IMR-90 (cell line): Measurements from ENCODE around the gene FAM204A. TPM values are rescaled to one million over a fixed set of nuclear protein-coding genes. Genes with fewer than 3 reads are reported as not detected.

ENCODE experiments used
- ATAC-seq: fragments of 200-7000 bp; cut with Tn5 transposase; 2 replicates; pipeline ENCODE4 v1.9.1; 2020; ENCODE audit warnings: low read depth, mild to moderate bottlenecking, moderate library complexity
- BruUV-seq: library from RNA; stranded (reverse); fragments of 400-500 nt; replicated peaks from 2 replicates; lab custom pipeline; 2021; lab: Mats Ljungman, UMichigan
- CTCF ChIA-PET: fragments of 300-600 bp; formaldehyde crosslinking; extraction: SDS; loops from one replicate; lab custom pipeline; 2021; ENCODE audit warnings: antibody characterized with exemption; lab: Yijun Ruan, JAX
- POLR2A ChIA-PET: fragments of 300-600 bp; sonication (Branson Sonifier 250); formaldehyde crosslinking; loops from one replicate; lab custom pipeline; 2022; ENCODE audit warnings: antibody characterized with exemption; ENCODE audit not compliant: unreplicated experiment; lab: Charles Lee
- DNase-seq: peaks from one replicate; pipeline ENCODE4 v3.0.0; 2013
- H2AFZ ChIP-seq: replicated peaks from 2 replicates; pipeline ENCODE3; 2013; ENCODE audit warnings: low read length, mild to moderate bottlenecking; ENCODE audit not compliant: poor library complexity
- H2AK5ac ChIP-seq: 2 replicates; pipeline ENCODE4 v1.6.1; 2013; ENCODE audit warnings: low read depth, low read length, inconsistent platforms
- H2AK9ac ChIP-seq: replicated peaks from 2 replicates; pipeline ENCODE3; 2013; ENCODE audit warnings: mild to moderate bottlenecking, low read depth, low read length, moderate library complexity; ENCODE audit not compliant: poor library complexity
- H2BK120ac ChIP-seq: 2 replicates; pipeline ENCODE4 v1.6.1; 2013; ENCODE audit warnings: low read depth, low read length, inconsistent platforms
- H2BK15ac ChIP-seq: 3 replicates; pipeline ENCODE4 v1.6.1; 2013; ENCODE audit warnings: low read depth, low read length, inconsistent platforms
- H2BK20ac ChIP-seq: 2 replicates; pipeline ENCODE4 v1.6.1; 2013; ENCODE audit warnings: low read depth, mild to moderate bottlenecking, inconsistent platforms, low read length, moderate library complexity
- H2BK5ac ChIP-seq: 2 replicates; pipeline ENCODE4 v1.6.1; 2013; ENCODE audit warnings: mild to moderate bottlenecking, low read depth, low read length, inconsistent platforms; ENCODE audit not compliant: poor library complexity, severe bottlenecking
- H3K14ac ChIP-seq: replicated peaks from 2 replicates; pipeline ENCODE4 v1.6.1; 2013; ENCODE audit warnings: low read depth, low read length, inconsistent platforms
- H3K18ac ChIP-seq: 2 replicates; pipeline ENCODE4 v1.6.1; 2013; ENCODE audit warnings: low read depth, low read length, control low read depth
- H3K23ac ChIP-seq: 2 replicates; pipeline ENCODE4 v1.6.1; 2013; ENCODE audit warnings: low read depth, low read length, inconsistent platforms
- H3K27ac ChIP-seq: 2 replicates; pipeline ENCODE4 v1.5.1; 2013; ENCODE audit warnings: mild to moderate bottlenecking, control low read depth, low read length; ENCODE audit not compliant: insufficient read depth
- H3K27me3 ChIP-seq: 2 replicates; pipeline ENCODE4 v1.6.1; 2013; ENCODE audit warnings: low read length; ENCODE audit not compliant: control insufficient read depth, insufficient read depth
- H3K36me3 ChIP-seq: 2 replicates; pipeline ENCODE4 v1.6.1; 2013; ENCODE audit warnings: low read length, mixed read lengths; ENCODE audit not compliant: control insufficient read depth, insufficient read depth
- H3K4ac ChIP-seq: 2 replicates; pipeline ENCODE4 v1.6.1; 2013; ENCODE audit warnings: low read depth, low read length, inconsistent platforms
- H3K4me1 ChIP-seq: 2 replicates; pipeline ENCODE4 v1.6.1; 2013; ENCODE audit warnings: low read length, mixed read lengths; ENCODE audit not compliant: control insufficient read depth, insufficient read depth
- H3K4me2 ChIP-seq: 2 replicates; pipeline ENCODE4 v1.6.1; 2013; ENCODE audit warnings: low read depth, mild to moderate bottlenecking, control low read depth, low read length, moderate library complexity
- H3K4me3 ChIP-seq: 2 replicates; pipeline ENCODE4 v1.5.1; 2013; ENCODE audit warnings: low read depth, mild to moderate bottlenecking, control low read depth, low read length, moderate library complexity; ENCODE audit not compliant: insufficient read depth
- H3K56ac ChIP-seq: 2 replicates; pipeline ENCODE4 v1.6.1; 2013; ENCODE audit warnings: low read length, inconsistent platforms; ENCODE audit not compliant: insufficient read depth; ENCODE audit errors: extremely low read depth
- H3K79me1 ChIP-seq, 2 experiments: 2 replicates each; pipeline ENCODE4 v1.6.1; 2013; ENCODE audit warnings: low read length in 2 of 2, inconsistent platforms in 1 of 2, low read depth in 1 of 2
- H3K9ac ChIP-seq: 2 replicates; pipeline ENCODE4 v1.6.1; 2013; ENCODE audit warnings: low read depth, low read length, control low read depth
- H3K9me1 ChIP-seq: 2 replicates; pipeline ENCODE4 v1.6.1; 2013; ENCODE audit warnings: low read length, inconsistent platforms; ENCODE audit not compliant: insufficient read depth
- H3K9me3 ChIP-seq: 2 replicates; pipeline ENCODE4 v1.6.1; 2013; ENCODE audit warnings: low read length; ENCODE audit not compliant: control insufficient read depth, insufficient read depth
- H4K20me1 ChIP-seq: 2 replicates; pipeline ENCODE4 v1.6.1; 2013; ENCODE audit warnings: low read length, inconsistent platforms; ENCODE audit not compliant: insufficient read depth
- H4K5ac ChIP-seq: 2 replicates; pipeline ENCODE4 v1.6.1; 2013; ENCODE audit warnings: mild to moderate bottlenecking, low read depth, low read length, control low read depth
- H4K8ac ChIP-seq, 2 experiments: 2 replicates each; pipeline ENCODE4 v1.6.1; 2013; ENCODE audit warnings: low read depth in 2 of 2, low read length in 2 of 2, control low read depth in 1 of 2, inconsistent platforms in 1 of 2
- H4K91ac ChIP-seq: 2 replicates; pipeline ENCODE4 v1.6.1; 2013; ENCODE audit warnings: low read depth, low read length, inconsistent platforms; ENCODE audit not compliant: insufficient read depth
- CHD1 ChIP-seq: IDR thresholded peaks from 2 replicates; pipeline ENCODE4 v1.6.1; 2012; ENCODE audit warnings: low read depth, low read length, improper control_type of control experiment
- CTCF ChIP-seq: conservative IDR thresholded peaks from 2 replicates; pipeline ENCODE4 v1.5.1; 2012; ENCODE audit warnings: mild to moderate bottlenecking, low read depth, low read length, improper control_type of control experiment
- MAFK ChIP-seq: IDR thresholded peaks from 2 replicates; pipeline ENCODE4 v1.6.1; 2012; ENCODE audit warnings: low read depth, low read length, improper control_type of control experiment
- MAZ ChIP-seq: IDR thresholded peaks from 2 replicates; pipeline ENCODE4 v1.6.1; 2012; ENCODE audit warnings: low read depth, mild to moderate bottlenecking, low read length, improper control_type of control experiment, moderate library complexity, borderline replicate concordance
- NFE2L2 ChIP-seq: fragments of 150-350 bp; IDR thresholded peaks from 2 replicates; pipeline ENCODE4 v1.6.1; 2016; ENCODE audit warnings: low read depth, mild to moderate bottlenecking, low read length
- POLR2A ChIP-seq: IDR thresholded peaks from 2 replicates; pipeline ENCODE4 v1.6.1; 2012; ENCODE audit warnings: mild to moderate bottlenecking, low read depth, low read length
- RAD21 ChIP-seq: IDR thresholded peaks from 2 replicates; pipeline ENCODE4 v1.6.1; 2012; ENCODE audit warnings: low read length, improper control_type of control experiment
- WGBS, 2 experiments: methylation state at CpG; one replicate each; pipeline versions ENCODE4 v1.1.5 to v1.1.7; 2013; ENCODE audit warnings: missing lambda C conversion rate in 2 of 2; ENCODE audit not compliant: insufficient read length in 1 of 2; ENCODE audit errors: extremely low coverage in 2 of 2; 5-methylcytosine and 5-hydroxymethylcytosine counted together
- dilution Hi-C: fragments of 300-500 bp; cut with HindIII; formaldehyde crosslinking; loops from one replicate; pipeline ENCODE4 v1.14.3; 2018; ENCODE audit warnings: low sequenced_read_pairs; ENCODE audit not compliant: unreplicated experiment
- in situ Hi-C: fragments of 300-500 bp; cut with MboI; formaldehyde crosslinking; loops from 3 replicates; pipeline ENCODE4 v1.14.3; 2019; ENCODE audit warnings: low sequenced_read_pairs, inconsistent platforms, mixed read lengths
- intact Hi-C: fragments of 100-400 bp; cut with micrococcal nuclease; formaldehyde crosslinking; loops from 2 replicates; pipeline ENCODE4 v1.10.0; 2022
- polyA plus RNA-seq, 3 experiments: library from polyadenylated mRNA; depleted of rRNA; stranded (reverse); fragments of >200 nt; gene quantifications; 2 replicates each; pipeline ENCODE4 v1.2.3, GENCODE V29; 2012; ENCODE audit warnings: low replicate concordance in 1 of 3
- total RNA-seq: library from RNA; depleted of rRNA; stranded (reverse); fragments of >200 nt; gene quantifications from 2 replicates; pipeline ENCODE4 v1.2.3, GENCODE V29; 2012

Gene FAM204A
- total and polyA plus RNA-seq, 2 of the 4 experiments (the other 2 are of a cell fraction), result 23.6 to 54.3 TPM

GRCh38 chr10:118337356-118337755 lies 4.8 kb downstream of the FAM204A start:
- CTCF ChIA-PET, result interaction anchor here (0.6 kb wide), 1 partner anchor 92 kb away, joined by 3 read pairs; no protein-coding TSS in a partner anchor
- no peak overlapping the region for H2AK9ac ChIP-seq

More at GRCh38 chr10:118337356-118337755, 4.8 kb downstream of the FAM204A start:
- no peak overlapping the region for H4K5ac ChIP-seq
- no peak overlapping the region for H2AFZ ChIP-seq
- peaks cover 11% of the 10 kb centered on the region for H3K36me3 ChIP-seq
- no peak overlapping the region for H3K4me3 ChIP-seq
- no peaks in the 10 kb centered on the region for H3K4me1 ChIP-seq
- ATAC-seq, result no peak
- no peak overlapping the region for H3K56ac ChIP-seq
- H3K79me1 ChIP-seq, result peaks cover 8 to 19% of the 10 kb centered on the region in 2 experiments
- BruUV-seq, result no TSS peak
- no peak for DNase-seq
- no peaks in the 10 kb centered on the region for H3K9me3 ChIP-seq
- dilution Hi-C loops (no loop called here), intact Hi-C loops (no loop called here), in situ Hi-C loops (no loop called here)
- H2BK5ac ChIP-seq, result no peak overlapping the region
- H2BK120ac ChIP-seq, result no peak overlapping the region
- no peak overlapping the region for H3K4ac ChIP-seq
- no peak overlapping the region for H2BK15ac ChIP-seq
- H3K18ac ChIP-seq, result no peak overlapping the region
- POLR2A ChIA-PET, result no interaction called here
- no peak overlapping the region for H2AK5ac ChIP-seq
- H3K27me3 ChIP-seq, result no peaks in the 10 kb centered on the region
- no peaks in the 10 kb centered on the region for H4K20me1 ChIP-seq
- no peak overlapping the region for H2BK20ac ChIP-seq
- H3K23ac ChIP-seq, result no peak overlapping the region
- H3K9me1 ChIP-seq, result no peaks in the 10 kb centered on the region
- H4K8ac ChIP-seq, result no peak overlapping the region
- H3K9ac ChIP-seq, result no peak overlapping the region
- H4K91ac ChIP-seq, result no peak overlapping the region
- H3K4me2 ChIP-seq, result no peak overlapping the region
- no peak overlapping the region for H3K14ac ChIP-seq
- TF ChIP-seq CTCF, result no peak
- no peak for TF ChIP-seq MAZ
- no peak for TF ChIP-seq MAFK
- TF ChIP-seq RAD21, result no peak
- TF ChIP-seq NFE2L2, result no peak
- TF ChIP-seq CHD1, result no peak
- no peak for TF ChIP-seq POLR2A
- no CpG with 5 or more reads among the region's 1 CpG for WGBS, 2 experiments
- no peak overlapping the region for H3K27ac ChIP-seq
